B cell (primary cell): ENCODE measurements around the gene MBD3L5. TPM values are rescaled to one million over a fixed set of nuclear protein-coding genes. Genes with fewer than 3 reads are reported as not detected.

Source experiments
- ATAC-seq: fragments of 200-7000 bp; cut with Tn5 transposase; one replicate; pipeline ENCODE4 v1.10.0; 2021; ENCODE audit warnings: low read depth, mild to moderate bottlenecking, moderate number of reproducible peaks, moderate library complexity
- CTCF ChIA-PET: fragments of 350-600 bp; sonication (Branson Sonifier 250); formaldehyde crosslinking; loops from one replicate; lab custom pipeline; 2021; ENCODE audit warnings: antibody characterized with exemption, inconsistent platforms; lab: Charles Lee
- POLR2A ChIA-PET: fragments of 350-600 bp; sonication (Branson Sonifier 250); formaldehyde crosslinking; loops from one replicate; lab custom pipeline; 2021; ENCODE audit warnings: antibody characterized with exemption; lab: Charles Lee
- DNase-seq: peaks from one replicate; pipeline ENCODE4 v3.0.0; 2013
- H2AFZ ChIP-seq: 2 replicates; pipeline ENCODE4 v1.6.1; 2012; ENCODE audit warnings: mild to moderate bottlenecking, low read depth, low read length; ENCODE audit not compliant: insufficient read depth, poor library complexity, severe bottlenecking
- H3K27ac ChIP-seq, 2 donors: 1 replicate in 1 of 2; 2 replicates in 1 of 2; pipeline ENCODE4 v1.5.1; 2012 to 2013; ENCODE audit warnings: low read length in 2 of 2, mild to moderate bottlenecking in 2 of 2, moderate library complexity in 1 of 2
- H3K27me3 ChIP-seq, 4 experiments: fragments of 200-600 bp in 1 of 4; sonication (generic) in 1 of 4; replicated peaks in 1 of 4; 1 replicate in 2 of 4; 2 replicates in 2 of 4; pipeline versions ENCODE4 v1.6.1 to v1.7.0; 2013 to 2016; ENCODE audit warnings: low read length in 3 of 4, mild to moderate bottlenecking in 2 of 4, mixed read lengths in 1 of 4, moderate library complexity in 1 of 4; ENCODE audit not compliant: insufficient read depth in 4 of 4, control insufficient read depth in 3 of 4; ENCODE audit errors: control extremely low read depth in 1 of 4
- H3K36me3 ChIP-seq, 2 experiments: replicated peaks in 1 of 2; 1 replicate in 1 of 2; 2 replicates in 1 of 2; pipeline versions ENCODE4 v1.6.1 to v1.7.1; 2013; ENCODE audit warnings: low read length in 1 of 2; ENCODE audit not compliant: insufficient read depth in 2 of 2, control insufficient read depth in 1 of 2; ENCODE audit errors: control extremely low read depth in 1 of 2, extremely low read depth in 1 of 2
- H3K4me1 ChIP-seq, 2 donors: fragments of 200-600 bp in 1 of 2; sonication (generic) in 1 of 2; 1 replicate in 1 of 2; 2 replicates in 1 of 2; pipeline versions ENCODE4 v1.5.1 to v1.6.1; 2013 to 2017; ENCODE audit warnings: low read length in 2 of 2; ENCODE audit not compliant: control insufficient read depth in 2 of 2, insufficient read depth in 2 of 2
- H3K4me2 ChIP-seq: replicated peaks from 2 replicates; pipeline ENCODE3; 2012; ENCODE audit warnings: mild to moderate bottlenecking, low read depth, low read length; ENCODE audit not compliant: poor library complexity, severe bottlenecking
- H3K4me3 ChIP-seq, 5 experiments: fragments of 200-600 bp in 1 of 5; sonication (generic) in 1 of 5; 1 replicate in 3 of 5; 2 replicates in 2 of 5; pipeline versions ENCODE4 v1.5.1 to v1.7.0; 2011 to 2016; ENCODE audit warnings: low read length in 4 of 5, mild to moderate bottlenecking in 4 of 5, low read depth in 2 of 5, control low read depth in 1 of 5, moderate library complexity in 1 of 5; ENCODE audit not compliant: insufficient read depth in 1 of 5; ENCODE audit errors: control extremely low read depth in 1 of 5, extremely low read depth in 1 of 5
- H3K79me2 ChIP-seq: fragments of 200-600 bp; sonication (generic); one replicate; pipeline ENCODE4 v1.6.0; 2016; ENCODE audit warnings: low read length; ENCODE audit not compliant: control insufficient read depth, insufficient read depth
- H3K9ac ChIP-seq: fragments of 200-600 bp; sonication (generic); 2 replicates; pipeline ENCODE4 v1.6.1; 2017; ENCODE audit warnings: mild to moderate bottlenecking, low read length, moderate library complexity
- H3K9me3 ChIP-seq, 3 donors: one replicate each; pipeline versions ENCODE4 v1.6.1 to v1.7.1; 2013; ENCODE audit warnings: low read length in 2 of 3; ENCODE audit not compliant: control insufficient read depth in 2 of 3, insufficient read depth in 1 of 3; ENCODE audit errors: control extremely low read depth in 1 of 3
- H4K20me1 ChIP-seq: 2 replicates; pipeline ENCODE4 v1.6.0; 2012; ENCODE audit warnings: mild to moderate bottlenecking, low read length; ENCODE audit not compliant: insufficient read depth, control insufficient read depth, poor library complexity, severe bottlenecking
- H3K27ac Mint-ChIP-seq: one replicate; pipeline ENCODE4 v1.8.0; 2021; ENCODE audit warnings: mixed read lengths
- H3K27me3 Mint-ChIP-seq: one replicate; pipeline ENCODE4 v1.8.0; 2021; ENCODE audit warnings: mixed read lengths
- H3K4me1 Mint-ChIP-seq: one replicate; pipeline ENCODE4 v1.8.0; 2021; ENCODE audit warnings: mixed read lengths
- H3K4me3 Mint-ChIP-seq: one replicate; pipeline ENCODE4 v1.8.0; 2021; ENCODE audit warnings: mixed read lengths
- H3K9me3 Mint-ChIP-seq: one replicate; pipeline ENCODE4 v1.8.0; 2022; ENCODE audit warnings: mixed read lengths; ENCODE audit not compliant: insufficient read depth
- EZH2 ChIP-seq: IDR thresholded peaks from 2 replicates; pipeline ENCODE4 v1.6.1; 2012; ENCODE audit warnings: borderline replicate concordance, low read depth, mild to moderate bottlenecking, moderate library complexity, low read length; ENCODE audit not compliant: insufficient read depth, poor library complexity, severe bottlenecking
- WGBS: methylation state at CpG from one replicate; pipeline ENCODE4 v1.1.5; 2013; ENCODE audit warnings: missing lambda C conversion rate; ENCODE audit not compliant: insufficient coverage; 5-methylcytosine and 5-hydroxymethylcytosine counted together
- intact Hi-C: fragments of 100-400 bp; cut with micrococcal nuclease; formaldehyde crosslinking; loops from one replicate; pipeline ENCODE4 v1.10.0; 2022
- polyA plus RNA-seq: library from polyadenylated mRNA; depleted of rRNA; stranded (reverse); fragments of >200 nt; gene quantifications from 2 replicates; pipeline ENCODE4 v1.2.3, GENCODE V29; 2012
- total RNA-seq, 2 donors: library from RNA; stranded (reverse); fragments of 120-200 nt in 1 of 2; gene quantifications; 1 replicate in 1 of 2; 2 replicates in 1 of 2; pipeline versions ENCODE4 v1.2.3 to v1.2.4, GENCODE V29; 2013 to 2022
- TF ChIP-seq, protein P1 (sequence below): fragments of 200-600 bp; IDR thresholded peaks from one replicate; pipeline ENCODE4 v1.8.0; 2022; ENCODE audit warnings: antibody characterized with exemption, mild to moderate bottlenecking

Gene MBD3L5
- total and polyA plus RNA-seq, 2 donors (not counting 1 experiment from before 2014, with no cell fraction given) = not detected

DNA sequence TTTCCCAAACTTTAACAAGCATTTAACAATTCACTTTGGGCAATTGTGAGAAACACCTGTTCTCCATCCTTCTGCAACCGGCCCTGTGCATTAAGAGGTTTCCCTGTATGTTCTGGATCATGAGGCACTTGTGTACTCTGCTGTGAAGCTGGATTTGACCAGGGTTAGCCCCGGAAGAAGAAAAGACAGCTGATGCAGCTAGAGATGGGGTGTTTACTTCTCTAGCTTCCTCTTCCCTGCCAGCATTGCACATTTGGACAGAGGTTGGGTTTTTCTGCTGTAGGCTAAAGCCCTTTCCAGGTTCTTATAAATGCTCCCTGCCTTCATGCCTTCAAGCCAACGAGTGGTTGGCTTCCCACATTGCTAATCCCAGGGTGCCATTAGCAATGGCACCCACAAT lies 30.0 kb upstream of the MBD3L5 start:
- no peaks in the 10 kb centered on the region for H3K4me1 ChIP-seq
- WGBS = 68% methylated on average over 2 of the region's 3 CpGs
- H3K27me3 Mint-ChIP-seq = peaks cover 7% of the 10 kb centered on the region
- H3K4me2 ChIP-seq = no peak overlapping the region
- H3K4me1 Mint-ChIP-seq = peaks cover 3% of the 10 kb centered on the region
- peaks cover 2% of the 10 kb centered on the region for H3K9me3 Mint-ChIP-seq
- H3K79me2 ChIP-seq = no peaks in the 10 kb centered on the region
- H3K9me3 ChIP-seq = peaks cover 0 to 3% (median 0%) of the 10 kb centered on the region in 3 donors
- H3K4me3 Mint-ChIP-seq = no peak overlapping the region
- H3K36me3 ChIP-seq = no peaks in the 10 kb centered on the region
- H3K27ac Mint-ChIP-seq = no peak overlapping the region
- H2AFZ ChIP-seq = no peak overlapping the region
- H3K27me3 ChIP-seq = no peaks in the 10 kb centered on the region
- ATAC-seq = no peak
- TF ChIP-seq, protein P1, sequence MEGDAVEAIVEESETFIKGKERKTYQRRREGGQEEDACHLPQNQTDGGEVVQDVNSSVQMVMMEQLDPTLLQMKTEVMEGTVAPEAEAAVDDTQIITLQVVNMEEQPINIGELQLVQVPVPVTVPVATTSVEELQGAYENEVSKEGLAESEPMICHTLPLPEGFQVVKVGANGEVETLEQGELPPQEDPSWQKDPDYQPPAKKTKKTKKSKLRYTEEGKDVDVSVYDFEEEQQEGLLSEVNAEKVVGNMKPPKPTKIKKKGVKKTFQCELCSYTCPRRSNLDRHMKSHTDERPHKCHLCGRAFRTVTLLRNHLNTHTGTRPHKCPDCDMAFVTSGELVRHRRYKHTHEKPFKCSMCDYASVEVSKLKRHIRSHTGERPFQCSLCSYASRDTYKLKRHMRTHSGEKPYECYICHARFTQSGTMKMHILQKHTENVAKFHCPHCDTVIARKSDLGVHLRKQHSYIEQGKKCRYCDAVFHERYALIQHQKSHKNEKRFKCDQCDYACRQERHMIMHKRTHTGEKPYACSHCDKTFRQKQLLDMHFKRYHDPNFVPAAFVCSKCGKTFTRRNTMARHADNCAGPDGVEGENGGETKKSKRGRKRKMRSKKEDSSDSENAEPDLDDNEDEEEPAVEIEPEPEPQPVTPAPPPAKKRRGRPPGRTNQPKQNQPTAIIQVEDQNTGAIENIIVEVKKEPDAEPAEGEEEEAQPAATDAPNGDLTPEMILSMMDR = no peak
- no peak for TF ChIP-seq EZH2
- intact Hi-C loops = no loop called here
- H3K9ac ChIP-seq = no peak overlapping the region
- no peaks in the 10 kb centered on the region for H4K20me1 ChIP-seq
- no peak overlapping the region for H3K4me3 ChIP-seq
- CTCF ChIA-PET = no interaction called here
- POLR2A ChIA-PET = no interaction called here
- H3K27ac ChIP-seq = no peak overlapping the region
- DNase-seq = no peak

DNA sequence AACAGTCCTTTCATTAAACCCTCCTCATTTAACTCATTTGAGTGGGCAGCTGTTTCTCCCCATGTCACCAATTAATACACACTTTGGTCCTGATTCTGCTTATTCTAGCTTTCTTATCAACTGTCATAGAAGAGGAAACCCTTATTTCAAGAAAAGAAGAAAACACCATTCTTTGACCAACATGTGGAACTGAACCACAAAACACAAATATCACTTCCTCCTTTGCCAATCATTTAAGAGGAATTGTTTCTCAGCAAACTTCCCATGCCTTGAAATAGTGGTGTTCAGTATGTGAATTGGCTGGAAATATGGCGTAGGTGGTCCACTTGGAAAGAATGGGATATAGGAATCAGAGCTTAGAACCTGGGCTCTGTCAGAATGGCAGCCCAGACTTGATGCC lies 29.6 kb upstream of the MBD3L5 start:
- ATAC-seq = no peak
- POLR2A ChIA-PET = no interaction called here
- Mint-ChIP-seq H3K9me3 (no peaks in the 10 kb centered on the region), H3K4me3 (no peak overlapping the region), H3K4me1 (peaks cover 3% of the 10 kb centered on the region), H3K27ac (no peak overlapping the region), H3K27me3 (peaks cover 7% of the 10 kb centered on the region)
- Histone ChIP-seq H3K9me3 (peaks cover 0 to 3% (median 0%) of the 10 kb centered on the region in 3 donors), H2AFZ (no peak overlapping the region), H3K9ac (no peak overlapping the region), H3K4me2 (no peak overlapping the region), H3K79me2 (no peaks in the 10 kb centered on the region), H3K27me3 (no peaks in the 10 kb centered on the region), H3K27ac (no peak overlapping the region), H3K4me3 (no peak overlapping the region), H3K4me1 (no peaks in the 10 kb centered on the region), H3K36me3 (no peaks in the 10 kb centered on the region), H4K20me1 (no peaks in the 10 kb centered on the region)
- CTCF ChIA-PET = no interaction called here
- intact Hi-C loops = no loop called here
- WGBS = 71% methylated on average over 1 of the region's 1 CpG
- no peak for TF ChIP-seq EZH2
- TF ChIP-seq, protein P1 = no peak
- no peak for DNase-seq
